Liver (tissue), 9 donors: ENCODE results near the gene DUSP2. TPM values are rescaled to one million over a fixed set of nuclear protein-coding genes. Genes with fewer than 3 reads are reported as not detected.
A peak's percentile ranks its signal among the peaks of the same experiment; 100 is the strongest.

Source experiments
- DNase-seq: peaks from one replicate; pipeline ENCODE4 v3.0.0-alpha.2; 2017; ENCODE audit warnings: low spot score
- H3K27ac ChIP-seq, 2 donors: one replicate each; pipeline ENCODE4 v1.7.0; 2013; ENCODE audit warnings: inconsistent platforms in 2 of 2, low read length in 2 of 2, control low read depth in 1 of 2, low read depth in 1 of 2, mild to moderate bottlenecking in 1 of 2
- H3K27me3 ChIP-seq, 4 donors: one replicate each; pipeline versions ENCODE4 v1.6.1 to v1.7.0; 2013; ENCODE audit warnings: low read length in 3 of 4, inconsistent platforms in 1 of 4, mild to moderate bottlenecking in 1 of 4, moderate library complexity in 1 of 4; ENCODE audit not compliant: control insufficient read depth in 4 of 4, insufficient read depth in 4 of 4
- H3K36me3 ChIP-seq, 4 donors: one replicate each; pipeline versions ENCODE4 v1.6.1 to v1.7.0; 2013; ENCODE audit warnings: low read length in 3 of 4, mild to moderate bottlenecking in 3 of 4, low read depth in 1 of 4, moderate library complexity in 1 of 4; ENCODE audit not compliant: control insufficient read depth in 4 of 4, insufficient read depth in 3 of 4
- H3K4me1 ChIP-seq, 4 donors: one replicate each; pipeline versions ENCODE4 v1.6.1 to v1.7.0; 2013; ENCODE audit warnings: low read length in 3 of 4, mild to moderate bottlenecking in 3 of 4, moderate library complexity in 1 of 4; ENCODE audit not compliant: control insufficient read depth in 4 of 4, insufficient read depth in 4 of 4
- H3K4me3 ChIP-seq, 3 donors: one replicate each; pipeline versions ENCODE4 v1.6.1 to v1.7.0; 2013; ENCODE audit warnings: low read length in 3 of 3, control low read depth in 1 of 3, low read depth in 1 of 3, mild to moderate bottlenecking in 1 of 3
- H3K9ac ChIP-seq, 2 donors: one replicate each; pipeline ENCODE4 v1.7.0; 2013; ENCODE audit warnings: low read length in 2 of 2, mild to moderate bottlenecking in 2 of 2, moderate library complexity in 2 of 2, control low read depth in 1 of 2, low read depth in 1 of 2
- H3K9me3 ChIP-seq, 4 donors: one replicate each; pipeline versions ENCODE4 v1.6.1 to v1.7.0; 2013; ENCODE audit warnings: low read length in 3 of 4; ENCODE audit not compliant: control insufficient read depth in 4 of 4
- EGR1 ChIP-seq, 2 donors: IDR thresholded peaks; 2 replicates each; pipeline ENCODE4 v1.6.1; 2016 to 2018; ENCODE audit warnings: antibody characterized with exemption in 2 of 2, low read depth in 2 of 2
- FOXA1 ChIP-seq: IDR thresholded peaks from 2 replicates; pipeline ENCODE4 v1.6.1; 2016; ENCODE audit warnings: antibody characterized with exemption
- FOXA2 ChIP-seq: IDR thresholded peaks from 2 replicates; pipeline ENCODE4 v1.6.1; 2016; ENCODE audit warnings: antibody characterized with exemption
- GABPA ChIP-seq, 2 donors: IDR thresholded peaks in 1 of 2; conservative IDR thresholded peaks in 1 of 2; 2 replicates each; pipeline ENCODE4 v1.6.1; 2016; ENCODE audit warnings: antibody characterized with exemption in 2 of 2, mild to moderate bottlenecking in 1 of 2, moderate library complexity in 1 of 2
- JUND ChIP-seq, 2 donors: IDR thresholded peaks; 2 replicates each; pipeline ENCODE4 v1.6.1; 2016; ENCODE audit warnings: antibody characterized with exemption in 2 of 2
- NR2F2 ChIP-seq: IDR thresholded peaks from 2 replicates; pipeline ENCODE4 v1.6.1; 2016; ENCODE audit warnings: antibody characterized with exemption
- RAD21 ChIP-seq, 2 donors: IDR thresholded peaks; 2 replicates each; pipeline ENCODE4 v1.6.1; 2016; ENCODE audit warnings: antibody characterized with exemption in 2 of 2, mild to moderate bottlenecking in 2 of 2
- RXRA ChIP-seq, 2 donors: IDR thresholded peaks; 2 replicates each; pipeline ENCODE4 v1.6.1; 2017 to 2018; ENCODE audit warnings: antibody characterized with exemption in 2 of 2, mild to moderate bottlenecking in 1 of 2
- SP1 ChIP-seq: IDR thresholded peaks from 2 replicates; pipeline ENCODE4 v1.6.1; 2018; ENCODE audit warnings: antibody characterized with exemption, mild to moderate bottlenecking
- TAF1 ChIP-seq: conservative IDR thresholded peaks from 2 replicates; pipeline ENCODE4 v1.6.1; 2016; ENCODE audit warnings: antibody characterized with exemption, mild to moderate bottlenecking
- YY1 ChIP-seq: IDR thresholded peaks from 2 replicates; pipeline ENCODE4 v1.6.1; 2016; ENCODE audit warnings: antibody characterized with exemption, mild to moderate bottlenecking
- WGBS: extraction: QIAGEN DNeasy Blood & Tissue Kit; methylation state at CpG from one replicate; pipeline ENCODE4 v1.1.7; 2013; 5-methylcytosine and 5-hydroxymethylcytosine counted together
- polyA plus RNA-seq, 2 donors: library from polyadenylated mRNA; stranded (reverse) in 1 of 2; unstranded in 1 of 2; fragments of 200-250 nt in 1 of 2; fragments of >200 nt in 1 of 2; fragmentation: Nextera tagmentation in 1 of 2; extraction: Ambion mirVana in 1 of 2; gene quantifications; one replicate each; pipeline versions ENCODE4 v1.2.1 to v1.2.3, GENCODE V29; 2013 to 2015
- total RNA-seq, 2 donors: library from RNA; depleted of rRNA; stranded (reverse); fragments of >200 nt; gene quantifications; one replicate each; pipeline ENCODE4 v1.2.3, GENCODE V29; 2014
- TF ChIP-seq, protein P1 (sequence below): IDR thresholded peaks from 2 replicates; pipeline ENCODE4 v1.6.1; 2016; ENCODE audit warnings: antibody characterized with exemption, mild to moderate bottlenecking
- TF ChIP-seq, protein P2 (sequence below): fragments of 150-350 bp; IDR thresholded peaks from 2 replicates; pipeline ENCODE4 v1.5.1; 2017; ENCODE audit warnings: improper control_type of control experiment, low read depth, low read length; ENCODE audit not compliant: missing input control
- TF ChIP-seq, protein P3 (sequence below): IDR thresholded peaks from 2 replicates; pipeline ENCODE4 v1.6.1; 2016; ENCODE audit warnings: antibody characterized with exemption
- TF ChIP-seq, protein P4 (sequence below): IDR thresholded peaks from 2 replicates; pipeline ENCODE4 v1.6.1; 2016; ENCODE audit warnings: antibody characterized with exemption
- TF ChIP-seq, protein P5 (sequence below): IDR thresholded peaks from 2 replicates; pipeline ENCODE4 v1.6.1; 2016; ENCODE audit warnings: antibody characterized with exemption
- donor health status: healthy.
- donor health status: healthy.
- donor health status: healthy.
- donor health status: healthy.
- donor health status: healthy.

Gene DUSP2
- total and polyA plus RNA-seq, 4 donors, result 0.99 to 2.8 (median 1.6) TPM

DNA sequence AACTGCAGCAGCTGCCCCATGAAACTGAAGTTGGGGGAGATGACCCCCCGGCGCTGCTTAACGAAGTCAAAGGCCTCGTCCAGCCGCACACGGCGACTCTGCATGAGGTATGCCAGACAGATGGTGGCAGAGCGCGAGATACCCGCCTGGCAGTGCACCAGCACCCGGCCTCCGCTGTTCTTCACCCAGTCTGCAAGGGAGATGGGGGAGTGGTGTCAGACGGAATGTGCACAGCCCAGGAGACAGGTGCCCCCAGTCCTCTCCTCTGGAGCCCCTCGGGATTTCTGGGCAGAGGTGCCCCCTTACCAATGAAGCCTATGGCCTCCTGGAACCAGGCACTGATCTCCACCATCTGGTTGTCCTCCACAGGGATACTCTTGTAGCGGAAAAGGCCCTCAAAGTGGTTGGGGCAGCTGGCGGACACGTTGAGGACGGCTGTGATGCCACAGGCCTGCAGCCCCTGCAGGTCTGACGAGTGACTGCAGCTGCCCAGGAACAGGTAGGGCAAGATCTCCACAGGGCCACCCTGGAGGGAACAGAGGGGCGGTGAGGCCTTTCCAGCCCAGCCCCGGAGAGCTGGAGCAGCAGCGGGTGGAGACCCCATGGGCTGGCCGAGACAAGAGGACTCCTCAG is 1.3 kb downstream of the DUSP2 start:
- no peak for TF ChIP-seq EGR1 (IDR thresholded peaks at IDR 0.05; ENCODE audit: low read depth in 2 of 2)
- TF ChIP-seq, protein P1, sequence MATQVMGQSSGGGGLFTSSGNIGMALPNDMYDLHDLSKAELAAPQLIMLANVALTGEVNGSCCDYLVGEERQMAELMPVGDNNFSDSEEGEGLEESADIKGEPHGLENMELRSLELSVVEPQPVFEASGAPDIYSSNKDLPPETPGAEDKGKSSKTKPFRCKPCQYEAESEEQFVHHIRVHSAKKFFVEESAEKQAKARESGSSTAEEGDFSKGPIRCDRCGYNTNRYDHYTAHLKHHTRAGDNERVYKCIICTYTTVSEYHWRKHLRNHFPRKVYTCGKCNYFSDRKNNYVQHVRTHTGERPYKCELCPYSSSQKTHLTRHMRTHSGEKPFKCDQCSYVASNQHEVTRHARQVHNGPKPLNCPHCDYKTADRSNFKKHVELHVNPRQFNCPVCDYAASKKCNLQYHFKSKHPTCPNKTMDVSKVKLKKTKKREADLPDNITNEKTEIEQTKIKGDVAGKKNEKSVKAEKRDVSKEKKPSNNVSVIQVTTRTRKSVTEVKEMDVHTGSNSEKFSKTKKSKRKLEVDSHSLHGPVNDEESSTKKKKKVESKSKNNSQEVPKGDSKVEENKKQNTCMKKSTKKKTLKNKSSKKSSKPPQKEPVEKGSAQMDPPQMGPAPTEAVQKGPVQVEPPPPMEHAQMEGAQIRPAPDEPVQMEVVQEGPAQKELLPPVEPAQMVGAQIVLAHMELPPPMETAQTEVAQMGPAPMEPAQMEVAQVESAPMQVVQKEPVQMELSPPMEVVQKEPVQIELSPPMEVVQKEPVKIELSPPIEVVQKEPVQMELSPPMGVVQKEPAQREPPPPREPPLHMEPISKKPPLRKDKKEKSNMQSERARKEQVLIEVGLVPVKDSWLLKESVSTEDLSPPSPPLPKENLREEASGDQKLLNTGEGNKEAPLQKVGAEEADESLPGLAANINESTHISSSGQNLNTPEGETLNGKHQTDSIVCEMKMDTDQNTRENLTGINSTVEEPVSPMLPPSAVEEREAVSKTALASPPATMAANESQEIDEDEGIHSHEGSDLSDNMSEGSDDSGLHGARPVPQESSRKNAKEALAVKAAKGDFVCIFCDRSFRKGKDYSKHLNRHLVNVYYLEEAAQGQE, result no peak
- TF ChIP-seq, protein P2, sequence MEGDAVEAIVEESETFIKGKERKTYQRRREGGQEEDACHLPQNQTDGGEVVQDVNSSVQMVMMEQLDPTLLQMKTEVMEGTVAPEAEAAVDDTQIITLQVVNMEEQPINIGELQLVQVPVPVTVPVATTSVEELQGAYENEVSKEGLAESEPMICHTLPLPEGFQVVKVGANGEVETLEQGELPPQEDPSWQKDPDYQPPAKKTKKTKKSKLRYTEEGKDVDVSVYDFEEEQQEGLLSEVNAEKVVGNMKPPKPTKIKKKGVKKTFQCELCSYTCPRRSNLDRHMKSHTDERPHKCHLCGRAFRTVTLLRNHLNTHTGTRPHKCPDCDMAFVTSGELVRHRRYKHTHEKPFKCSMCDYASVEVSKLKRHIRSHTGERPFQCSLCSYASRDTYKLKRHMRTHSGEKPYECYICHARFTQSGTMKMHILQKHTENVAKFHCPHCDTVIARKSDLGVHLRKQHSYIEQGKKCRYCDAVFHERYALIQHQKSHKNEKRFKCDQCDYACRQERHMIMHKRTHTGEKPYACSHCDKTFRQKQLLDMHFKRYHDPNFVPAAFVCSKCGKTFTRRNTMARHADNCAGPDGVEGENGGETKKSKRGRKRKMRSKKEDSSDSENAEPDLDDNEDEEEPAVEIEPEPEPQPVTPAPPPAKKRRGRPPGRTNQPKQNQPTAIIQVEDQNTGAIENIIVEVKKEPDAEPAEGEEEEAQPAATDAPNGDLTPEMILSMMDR, result no peak
- TF ChIP-seq GABPA (IDR thresholded peaks at IDR 0.05 in 1 of 2, conservative IDR thresholded peaks at IDR 0.05 in 1 of 2), result no peak
- no peak for TF ChIP-seq RAD21 (IDR thresholded peaks at IDR 0.05)
- TF ChIP-seq, protein P3, sequence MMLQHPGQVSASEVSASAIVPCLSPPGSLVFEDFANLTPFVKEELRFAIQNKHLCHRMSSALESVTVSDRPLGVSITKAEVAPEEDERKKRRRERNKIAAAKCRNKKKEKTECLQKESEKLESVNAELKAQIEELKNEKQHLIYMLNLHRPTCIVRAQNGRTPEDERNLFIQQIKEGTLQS, result no peak
- TF ChIP-seq JUND (IDR thresholded peaks at IDR 0.05), result no peak
- TF ChIP-seq SP1, result no peak
- TF ChIP-seq RXRA (IDR thresholded peaks at IDR 0.05), result no peak
- TF ChIP-seq FOXA2, result no peak
- TF ChIP-seq FOXA1, result no peak
- TF ChIP-seq, protein P4, sequence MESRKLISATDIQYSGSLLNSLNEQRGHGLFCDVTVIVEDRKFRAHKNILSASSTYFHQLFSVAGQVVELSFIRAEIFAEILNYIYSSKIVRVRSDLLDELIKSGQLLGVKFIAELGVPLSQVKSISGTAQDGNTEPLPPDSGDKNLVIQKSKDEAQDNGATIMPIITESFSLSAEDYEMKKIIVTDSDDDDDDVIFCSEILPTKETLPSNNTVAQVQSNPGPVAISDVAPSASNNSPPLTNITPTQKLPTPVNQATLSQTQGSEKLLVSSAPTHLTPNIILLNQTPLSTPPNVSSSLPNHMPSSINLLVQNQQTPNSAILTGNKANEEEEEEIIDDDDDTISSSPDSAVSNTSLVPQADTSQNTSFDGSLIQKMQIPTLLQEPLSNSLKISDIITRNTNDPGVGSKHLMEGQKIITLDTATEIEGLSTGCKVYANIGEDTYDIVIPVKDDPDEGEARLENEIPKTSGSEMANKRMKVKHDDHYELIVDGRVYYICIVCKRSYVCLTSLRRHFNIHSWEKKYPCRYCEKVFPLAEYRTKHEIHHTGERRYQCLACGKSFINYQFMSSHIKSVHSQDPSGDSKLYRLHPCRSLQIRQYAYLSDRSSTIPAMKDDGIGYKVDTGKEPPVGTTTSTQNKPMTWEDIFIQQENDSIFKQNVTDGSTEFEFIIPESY, result no peak
- Histone ChIP-seq H3K4me3 (peak overlapping the region in 1 of 3 donors; percentile 1), H3K27ac (no peak overlapping the region), H3K27me3 (no peaks in the 10 kb centered on the region), H3K9ac (no peak overlapping the region), H3K36me3 (no peaks in the 10 kb centered on the region), H3K4me1 (peaks cover 0 to 8% (median 5%) of the 10 kb centered on the region in 4 donors), H3K9me3 (no peaks in the 10 kb centered on the region)
- no peak for DNase-seq
- 89% methylated on average over 23 of the region's 23 CpGs for WGBS

DNA sequence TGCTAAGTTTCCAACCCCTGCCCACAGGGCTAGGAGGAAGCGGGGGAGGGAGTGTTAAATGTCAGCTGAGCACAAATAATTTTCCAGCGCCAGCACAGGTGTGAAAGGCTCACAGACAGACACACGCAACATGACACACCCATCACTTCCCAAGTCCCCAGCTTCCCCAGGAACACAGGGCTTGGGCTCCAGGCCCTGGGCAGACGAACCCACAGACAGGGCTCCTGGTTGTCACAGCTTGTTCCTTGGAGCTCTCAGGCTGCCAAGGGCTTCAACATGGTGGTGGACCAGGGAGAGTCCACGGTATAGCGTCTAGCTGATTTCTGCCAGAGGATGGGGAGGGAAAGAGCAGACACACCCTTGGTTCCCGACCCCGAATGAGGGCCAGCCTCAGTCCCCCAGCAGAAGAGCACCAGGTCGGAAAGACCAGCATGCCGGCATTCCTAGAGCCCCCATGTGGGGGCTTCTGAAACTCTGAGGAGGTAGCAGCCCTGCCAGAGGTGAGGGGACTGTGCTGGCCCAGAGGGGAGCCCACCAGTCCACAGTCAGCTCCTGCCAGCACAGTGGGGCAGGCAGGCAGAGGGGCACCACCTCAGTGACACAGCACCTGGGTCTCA is 1.9 kb downstream of the DUSP2 start:
- Histone ChIP-seq H3K27ac (no peak overlapping the region), H3K27me3 (no peaks in the 10 kb centered on the region), H3K4me1 (peaks cover 0 to 8% (median 5%) of the 10 kb centered on the region in 4 donors), H3K4me3 (peak overlapping the region in 1 of 3 donors; percentile 1), H3K9ac (no peak overlapping the region), H3K36me3 (no peaks in the 10 kb centered on the region), H3K9me3 (no peaks in the 10 kb centered on the region)
- 89% methylated on average over 10 of the region's 10 CpGs for WGBS
- no peak for DNase-seq
- TF ChIP-seq SP1, result no peak
- TF ChIP-seq, protein P4, result no peak
- no peak for TF ChIP-seq NR2F2
- no peak for TF ChIP-seq EGR1 (IDR thresholded peaks at IDR 0.05; ENCODE audit: low read depth in 2 of 2)
- no peak for TF ChIP-seq TAF1
- no peak for TF ChIP-seq RXRA (IDR thresholded peaks at IDR 0.05)
- TF ChIP-seq, protein P1, result no peak
- TF ChIP-seq JUND (IDR thresholded peaks at IDR 0.05), result no peak
- TF ChIP-seq, protein P5, sequence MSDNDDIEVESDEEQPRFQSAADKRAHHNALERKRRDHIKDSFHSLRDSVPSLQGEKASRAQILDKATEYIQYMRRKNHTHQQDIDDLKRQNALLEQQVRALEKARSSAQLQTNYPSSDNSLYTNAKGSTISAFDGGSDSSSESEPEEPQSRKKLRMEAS, result no peak
- no peak for TF ChIP-seq FOXA2
- TF ChIP-seq GABPA (IDR thresholded peaks at IDR 0.05 in 1 of 2, conservative IDR thresholded peaks at IDR 0.05 in 1 of 2), result no peak
- TF ChIP-seq FOXA1, result no peak
- no peak for TF ChIP-seq YY1
- no peak for TF ChIP-seq RAD21 (IDR thresholded peaks at IDR 0.05)
